Nephron progenitor cell (in vitro differentiated cells): Measurements from ENCODE around the gene TADA1.

ENCODE experiments used
- DNase-seq: peaks from one replicate; pipeline ENCODE4 v3.0.0; 2021
- H3K27ac Mint-ChIP-seq: 2 replicates; pipeline ENCODE4 v1.8.0; 2021; ENCODE audit warnings: mild to moderate bottlenecking, moderate library complexity, mixed read lengths
- H3K27me3 Mint-ChIP-seq: 2 replicates; pipeline ENCODE4 v1.8.0; 2021; ENCODE audit warnings: mild to moderate bottlenecking, low read depth, mixed read lengths; ENCODE audit not compliant: poor library complexity
- H3K36me3 Mint-ChIP-seq: 2 replicates; pipeline ENCODE4 v1.8.0; 2021; ENCODE audit warnings: low read depth, mixed read lengths
- H3K4me1 Mint-ChIP-seq: 2 replicates; pipeline ENCODE4 v1.8.0; 2021; ENCODE audit warnings: mixed read lengths
- H3K4me3 Mint-ChIP-seq: 2 replicates; pipeline ENCODE4 v1.8.0; 2021; ENCODE audit warnings: mild to moderate bottlenecking, moderate library complexity, mixed read lengths
- H3K9me3 Mint-ChIP-seq: 2 replicates; pipeline ENCODE4 v1.8.0; 2021; ENCODE audit warnings: mild to moderate bottlenecking, moderate library complexity, mixed read lengths
- CTCF ChIP-seq: fragments of 200-600 bp; sonication (generic); IDR thresholded peaks from 2 replicates; pipeline ENCODE4 v1.5.0; 2021; ENCODE audit warnings: antibody characterized with exemption

Gene TADA1

GRCh38 chr1:166902279-166902678, 26.2 kb upstream of the TADA1 start:
- no peak for DNase-seq

DNA sequence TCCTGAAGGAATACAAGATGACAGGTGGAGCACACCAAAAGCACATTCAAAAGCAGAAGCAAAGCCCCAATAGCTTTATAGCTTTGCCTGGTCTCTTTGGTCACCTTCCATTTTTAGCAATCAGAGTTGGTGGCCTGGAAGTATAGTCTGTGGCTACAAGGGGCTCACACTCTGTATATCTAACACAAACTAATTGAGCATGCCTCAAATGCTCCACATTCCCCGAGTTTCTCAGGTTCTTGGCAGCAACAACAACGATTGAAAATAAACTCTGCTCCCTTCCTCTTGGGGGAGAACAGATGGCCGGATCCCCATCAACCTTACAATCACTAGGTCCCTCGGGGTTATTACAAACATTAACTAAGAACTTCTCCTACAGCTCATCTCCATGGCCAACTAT, 24.9 kb upstream of the TADA1 start:
- no peaks in the 10 kb centered on the region for H3K4me1 Mint-ChIP-seq
- TF ChIP-seq CTCF = no peak
- no peak overlapping the region for H3K27ac Mint-ChIP-seq
- peaks cover 9% of the 10 kb centered on the region for H3K27me3 Mint-ChIP-seq
- DNase-seq = no peak
- H3K9me3 Mint-ChIP-seq = peaks cover 20% of the 10 kb centered on the region
- peaks cover 4% of the 10 kb centered on the region for H3K36me3 Mint-ChIP-seq
- no peak overlapping the region for H3K4me3 Mint-ChIP-seq

More at GRCh38 chr1:166902279-166902678, 26.2 kb upstream of the TADA1 start:
- no peaks in the 10 kb centered on the region for H3K4me1 Mint-ChIP-seq
- no peak for TF ChIP-seq CTCF
- peaks cover 12% of the 10 kb centered on the region for H3K9me3 Mint-ChIP-seq
- H3K27me3 Mint-ChIP-seq = peaks cover 9% of the 10 kb centered on the region
- no peak overlapping the region for H3K27ac Mint-ChIP-seq
- no peaks in the 10 kb centered on the region for H3K36me3 Mint-ChIP-seq
- H3K4me3 Mint-ChIP-seq = no peak overlapping the region

DNA sequence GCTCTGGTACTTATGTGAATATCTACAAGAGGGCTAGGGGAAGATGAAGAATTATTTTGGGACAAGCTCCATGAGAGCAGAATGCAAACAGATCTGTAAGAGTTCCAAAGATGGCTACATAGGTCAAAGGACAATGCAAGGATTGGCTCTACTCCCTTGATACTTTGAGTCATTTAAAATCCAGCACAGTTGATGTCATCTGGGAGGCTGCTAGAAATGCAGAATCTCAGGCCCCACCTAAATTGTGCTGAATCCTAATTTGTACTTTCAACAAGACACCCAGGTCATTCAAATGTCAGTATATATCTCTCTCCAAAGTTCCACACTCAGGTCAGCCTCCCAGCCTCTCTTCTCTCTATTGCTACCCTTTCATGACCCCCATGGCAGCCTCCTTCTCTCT, 23.7 kb upstream of the TADA1 start:
- H3K4me3 Mint-ChIP-seq = no peak overlapping the region
- no peak for DNase-seq
- no peak overlapping the region for H3K27ac Mint-ChIP-seq
- peaks cover 12% of the 10 kb centered on the region for H3K27me3 Mint-ChIP-seq
- no peaks in the 10 kb centered on the region for H3K4me1 Mint-ChIP-seq
- peaks cover 21% of the 10 kb centered on the region for H3K9me3 Mint-ChIP-seq
- H3K36me3 Mint-ChIP-seq = peaks cover 4% of the 10 kb centered on the region
- no peak for TF ChIP-seq CTCF

GRCh38 chr1:166895766-166896165, 19.7 kb upstream of the TADA1 start:
- H3K4me1 Mint-ChIP-seq = no peaks in the 10 kb centered on the region
- no peak overlapping the region for H3K4me3 Mint-ChIP-seq
- peaks cover 4% of the 10 kb centered on the region for H3K36me3 Mint-ChIP-seq
- no peak for TF ChIP-seq CTCF
- DNase-seq = no peak
- peaks cover 16% of the 10 kb centered on the region for H3K27me3 Mint-ChIP-seq
- H3K9me3 Mint-ChIP-seq = peaks cover 21% of the 10 kb centered on the region
- no peak overlapping the region for H3K27ac Mint-ChIP-seq

DNA sequence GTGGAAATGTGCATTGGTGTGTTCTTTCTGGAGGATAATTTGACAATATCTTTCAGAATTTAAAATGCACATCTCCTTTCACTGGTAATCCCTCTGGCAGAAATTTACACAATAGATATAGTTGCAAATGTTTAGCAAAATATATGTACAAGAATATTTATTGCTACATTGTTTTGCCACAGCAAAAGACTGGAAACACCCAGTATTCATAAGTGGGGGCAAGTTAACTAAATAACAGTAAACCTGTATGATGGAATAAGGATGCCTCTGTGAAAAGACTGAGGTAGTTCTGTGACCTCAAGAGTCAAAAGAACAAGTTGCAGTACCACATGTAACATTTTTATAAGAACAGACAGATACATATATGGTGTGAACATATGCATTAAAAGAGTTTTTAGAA, 13.7 kb upstream of the TADA1 start:
- no peak for TF ChIP-seq CTCF
- Mint-ChIP-seq H3K27ac (no peak overlapping the region), H3K9me3 (no peaks in the 10 kb centered on the region), H3K4me3 (no peak overlapping the region), H3K36me3 (no peaks in the 10 kb centered on the region), H3K4me1 (no peaks in the 10 kb centered on the region), H3K27me3 (peaks cover 35% of the 10 kb centered on the region)
- DNase-seq = no peak

DNA sequence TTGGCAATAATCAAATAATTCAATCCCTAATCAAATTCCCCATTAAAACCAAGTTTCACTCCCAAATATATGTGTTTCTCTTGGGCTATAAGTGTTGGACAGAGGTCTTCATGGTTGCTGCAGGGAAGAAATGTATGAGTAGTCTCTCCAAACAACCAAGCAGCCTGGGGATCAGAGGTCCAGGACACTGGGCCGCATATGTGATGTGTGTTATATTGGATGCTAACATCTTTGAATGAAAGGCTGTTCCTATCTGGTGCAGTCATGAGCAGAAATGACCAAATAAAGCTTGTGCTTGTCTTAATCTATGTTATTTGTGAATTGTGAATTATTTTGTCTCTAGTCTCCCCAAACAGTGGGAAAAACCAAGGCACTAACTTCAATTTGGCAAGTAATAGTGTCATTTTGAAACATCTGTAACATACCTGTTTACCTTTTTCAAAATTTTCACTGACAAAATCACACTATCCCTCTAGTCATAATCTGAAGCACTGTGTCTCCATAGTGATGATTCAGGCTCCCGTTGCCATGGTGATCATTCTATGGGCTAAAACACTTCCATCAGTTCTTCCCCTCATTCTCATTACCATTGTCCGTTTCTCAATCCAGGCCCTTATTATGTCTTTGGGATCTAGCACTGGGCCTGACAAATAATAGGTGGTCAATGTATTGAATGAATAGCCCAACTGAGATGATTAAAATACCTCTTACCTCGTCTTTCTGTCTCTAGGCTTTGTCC, 12.5 kb upstream of the TADA1 start:
- no peaks in the 10 kb centered on the region for H3K4me1 Mint-ChIP-seq
- peak overlapping the region; percentile 14 for H3K27ac Mint-ChIP-seq
- DNase-seq = no peak
- no peak overlapping the region for H3K4me3 Mint-ChIP-seq
- TF ChIP-seq CTCF = no peak
- H3K27me3 Mint-ChIP-seq = peaks cover 43% of the 10 kb centered on the region
- no peaks in the 10 kb centered on the region for H3K9me3 Mint-ChIP-seq
- H3K36me3 Mint-ChIP-seq = no peaks in the 10 kb centered on the region
